Measurements from ENCODE around the gene LGSN.
"Not testable (repeated sequence)": the region's sequence is repeated elsewhere in the genome, so short reads cannot be mapped to it uniquely, and the experiment has no call there.

Gene LGSN

GRCh38 chr6:63305277-63305676 is 14.5 kb downstream of the LGSN start:
- no peak for DNase-seq (ENCODE audit: low spot score)

GRCh38 chr6:63303476-63303875 is 16.3 kb downstream of the LGSN start:
- no peak for DNase-seq (ENCODE audit: low spot score)

- DNase-seq (ENCODE audit: low spot score), result no peak
These were observed 20.1 kb downstream of the LGSN start for GRCh38 chr6:63299667-63300066.

GRCh38 chr6:63295553-63296194 is 24.1 kb downstream of the LGSN start:
- no peak for DNase-seq (ENCODE audit: low spot score)

GRCh38 chr6:63290492-63291058 is 29.2 kb downstream of the LGSN start:
- no peak for DNase-seq (ENCODE audit: low spot score)

- no peak for DNase-seq (ENCODE audit: low spot score)
These were observed 30.4 kb downstream of the LGSN start for GRCh38 chr6:63289269-63289872.

- DNase-seq (ENCODE audit: low spot score), result no peak
These were observed 39.1 kb downstream of the LGSN start for GRCh38 chr6:63280639-63281180.

GRCh38 chr6:63278916-63279315 is 40.9 kb downstream of the LGSN start:
- DNase-seq (ENCODE audit: low spot score), result no peak

GRCh38 chr6:63275953-63276352 is 43.8 kb downstream of the LGSN start:
- no peak for DNase-seq (ENCODE audit: low spot score)

GRCh38 chr6:63274795-63275430 is 44.9 kb downstream of the LGSN start:
- not testable (repeated sequence) for DNase-seq (ENCODE audit: low spot score)

- DNase-seq (ENCODE audit: low spot score), result no peak
These were observed 47.4 kb downstream of the LGSN start for GRCh38 chr6:63272397-63272796.

- DNase-seq (ENCODE audit: low spot score), result no peak
These were observed 50.3 kb downstream of the LGSN start for GRCh38 chr6:63269470-63269869.

- DNase-seq (ENCODE audit: low spot score), result no peak
These were observed 51.2 kb downstream of the LGSN start for GRCh38 chr6:63268574-63268973.

- DNase-seq (ENCODE audit: low spot score), result no peak
These were observed 52.0 kb downstream of the LGSN start for GRCh38 chr6:63267828-63268227.

- no peak for DNase-seq (ENCODE audit: low spot score)
These were observed 52.7 kb downstream of the LGSN start for GRCh38 chr6:63267046-63267445.

- no peak for DNase-seq (ENCODE audit: low spot score)
These were observed 56.3 kb downstream of the LGSN start for GRCh38 chr6:63263444-63263843.

GRCh38 chr6:63261820-63262219 is 58.0 kb downstream of the LGSN start:
- DNase-seq (ENCODE audit: low spot score), result no peak

GRCh38 chr6:63259153-63259552 is 60.6 kb downstream of the LGSN start:
- no peak for DNase-seq (ENCODE audit: low spot score)

GRCh38 chr6:63249875-63250482 is 69.8 kb downstream of the LGSN start:
- DNase-seq (ENCODE audit: low spot score), result no peak

- DNase-seq (ENCODE audit: low spot score), result no peak
These were observed 73.2 kb downstream of the LGSN start for GRCh38 chr6:63246581-63246980.

GRCh38 chr6:63245909-63246308 is 73.9 kb downstream of the LGSN start:
- no peak for DNase-seq (ENCODE audit: low spot score)

GRCh38 chr6:63245420-63245819 is 74.4 kb downstream of the LGSN start:
- no peak for DNase-seq (ENCODE audit: low spot score)
